ENCODE results near the gene RAG1.

Gene RAG1

DNA sequence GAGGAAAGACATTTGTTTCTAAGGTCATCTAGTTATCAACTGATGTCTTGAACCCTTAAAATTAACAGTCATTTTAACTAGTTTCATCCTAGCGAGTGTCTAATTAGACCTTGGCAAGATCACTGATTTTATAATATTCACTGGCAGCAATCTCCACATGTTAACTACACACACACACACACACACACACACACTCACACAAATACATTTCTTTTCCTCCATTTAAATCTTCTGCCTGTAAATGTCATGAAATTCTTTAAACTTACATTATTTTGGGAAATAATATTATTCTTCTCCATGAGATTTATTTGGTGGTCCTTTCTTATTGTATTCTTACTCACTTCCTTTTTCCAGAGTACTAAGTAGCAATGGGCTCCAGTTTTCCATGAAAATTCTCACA is 23.6 kb downstream of the RAG1 start:
- no peak for DNase-seq

- peak; percentile 29 for DNase-seq
Measured at GRCh38 chr11:36594316-36594989, 26.6 kb downstream of the RAG1 start, which contains the start of gene IFTAP. Gene IFTAP, plus strand, starts transcription at chr11:36594502. Its CDS starts 15,602 bp downstream, at chr11:36610104.

DNA sequence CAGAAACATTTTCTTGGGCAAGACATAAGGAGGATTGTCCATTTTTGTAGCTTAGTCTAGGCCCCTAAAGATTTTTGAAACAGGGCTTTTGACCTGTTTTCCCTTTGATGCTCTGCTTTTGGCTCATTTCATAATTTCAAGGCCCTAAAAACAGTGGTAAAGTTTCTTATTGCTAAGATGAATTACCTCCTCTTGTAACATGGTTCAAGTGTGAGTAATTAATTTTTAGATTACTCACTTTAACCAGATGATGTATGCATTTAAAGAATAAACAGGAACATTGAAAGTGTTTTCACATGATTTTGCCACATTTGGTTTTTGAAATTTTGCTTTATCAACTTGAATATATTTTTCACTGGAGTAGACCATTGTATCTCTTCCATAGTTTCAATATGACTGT is 29.1 kb downstream of the RAG1 start:
- DNase-seq, result no peak

DNA sequence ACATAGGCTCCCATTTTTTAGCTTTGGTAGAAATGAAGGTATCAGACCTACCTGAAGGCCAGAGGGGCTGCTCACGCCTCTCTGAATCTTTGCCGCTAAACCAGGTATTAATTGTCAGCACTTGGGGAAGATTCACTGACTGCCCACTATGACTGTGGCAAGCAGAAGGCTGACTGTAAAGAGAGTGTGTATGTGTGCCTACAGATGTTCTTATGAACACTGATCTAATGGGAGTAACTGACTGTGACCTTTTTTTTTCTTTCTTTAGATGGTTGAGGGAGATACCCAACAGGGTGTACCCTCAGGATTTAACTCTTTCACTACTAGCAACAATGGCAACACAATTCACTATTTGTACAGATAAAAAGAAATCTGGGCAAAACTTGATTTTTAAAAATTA is 30.2 kb downstream of the RAG1 start, which contains the start of gene RAG2:
TSS of gene RAG2 (minus strand) at position 186 of the 400 bp plus-strand sequence. CDS start 4,068 bp downstream, outside the sequence.
- no peak for DNase-seq

DNA sequence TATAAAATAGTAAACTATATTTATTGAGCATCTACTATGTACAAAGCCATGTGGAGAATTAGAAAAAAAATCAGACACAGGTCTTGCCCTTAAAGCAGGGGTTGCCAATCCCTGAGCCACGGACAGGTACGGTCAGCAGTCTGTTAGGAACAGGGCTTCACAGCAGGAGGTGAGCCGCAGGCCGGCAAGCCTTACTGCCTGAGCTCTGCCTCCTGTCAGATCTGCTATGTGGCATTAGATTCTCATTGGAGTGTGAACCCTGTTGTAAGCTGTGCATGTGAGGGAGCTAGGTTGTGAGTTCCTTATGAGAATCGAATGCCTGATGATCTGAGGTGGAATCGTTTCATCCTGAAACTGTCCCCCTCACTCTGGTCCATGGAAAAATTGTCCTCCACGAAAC is 32.4 kb downstream of the RAG1 start:
- no peak for DNase-seq

- DNase-seq, result no peak
Measured at GRCh38 chr11:36601155-36601554, 33.3 kb downstream of the RAG1 start.

GRCh38 chr11:36602135-36602534 is 34.3 kb downstream of the RAG1 start:
- DNase-seq, result no peak

DNA sequence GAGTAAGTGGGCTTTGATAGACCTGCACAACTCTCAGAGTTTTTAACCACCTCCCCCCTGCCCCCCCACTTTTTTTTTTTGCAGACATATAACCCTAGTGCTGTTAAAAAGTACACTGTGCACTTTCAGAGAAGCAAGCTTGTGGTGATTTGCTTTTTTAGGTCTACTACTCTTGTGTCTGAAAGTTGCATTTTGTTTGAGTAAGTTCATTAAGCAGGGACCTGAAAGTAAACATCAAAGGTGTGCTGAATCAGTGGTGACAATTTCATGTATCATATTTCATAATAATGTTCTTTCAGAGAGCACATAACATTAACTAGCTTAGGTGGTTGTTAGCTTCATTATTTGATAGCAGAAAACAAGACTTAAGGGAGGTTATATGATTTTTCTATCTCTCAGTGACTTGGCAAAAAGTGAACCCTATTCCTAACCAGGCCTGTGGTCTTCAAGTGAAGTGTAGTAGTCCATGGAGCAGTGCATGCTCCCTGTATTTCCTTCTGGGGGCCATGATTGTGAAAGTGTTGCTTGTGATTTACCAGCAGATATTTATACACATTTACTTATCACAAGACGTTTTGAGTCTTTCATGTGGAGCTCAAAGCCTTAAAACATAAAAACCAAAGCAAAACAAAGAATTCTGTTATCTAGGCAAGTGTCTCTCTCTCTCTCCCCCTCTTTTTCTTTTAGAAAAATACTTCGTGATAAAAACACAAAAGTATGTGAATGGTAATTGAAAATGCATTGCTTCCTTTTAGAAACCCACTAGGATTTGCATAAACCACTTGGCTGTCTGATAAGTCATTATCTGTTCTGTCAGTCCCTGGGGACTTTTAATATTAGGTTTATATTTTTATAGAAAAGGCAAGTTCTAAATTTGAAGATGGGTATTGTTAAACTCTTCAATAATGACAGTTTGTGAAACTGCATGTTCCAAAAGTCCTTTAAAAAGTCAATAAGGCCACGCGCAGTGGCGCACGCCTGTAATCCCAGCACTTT is 37.7 kb downstream of the RAG1 start:
- no peak for DNase-seq

DNA sequence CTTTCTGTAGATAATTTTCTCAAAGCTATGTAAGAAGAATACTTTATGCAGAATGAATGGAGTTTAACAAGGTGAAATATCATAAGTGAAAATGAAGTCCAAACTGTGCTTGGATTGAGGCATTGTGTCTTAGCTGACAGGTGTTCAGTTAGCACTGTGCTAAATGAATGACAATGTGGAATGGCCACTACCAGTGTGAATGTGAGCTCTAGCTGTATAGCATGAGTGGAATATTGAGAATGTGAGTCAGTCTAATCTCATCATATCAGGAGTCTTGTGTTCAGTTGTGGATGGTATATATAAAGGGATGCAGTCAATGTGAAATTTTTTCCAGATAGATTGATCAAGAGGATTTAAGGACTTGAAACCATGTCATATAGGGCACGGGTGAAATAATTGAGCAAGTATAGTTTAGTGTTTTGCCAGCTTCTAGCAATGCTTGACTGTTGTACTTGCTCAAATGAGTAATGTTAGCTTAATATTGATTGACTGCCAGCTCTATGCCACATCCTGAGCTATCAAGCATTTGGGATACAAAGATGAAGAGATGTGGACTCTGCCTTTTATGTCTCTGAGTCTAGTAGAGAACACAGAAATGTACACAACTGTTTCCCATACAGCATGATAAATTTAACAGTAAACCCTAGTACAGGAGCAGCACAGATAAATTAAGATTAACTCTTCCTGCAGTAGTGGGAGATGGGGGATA is 40.8 kb downstream of the RAG1 start:
- no peak for DNase-seq

- no peak for DNase-seq
Measured at GRCh38 chr11:36609383-36609782, 41.6 kb downstream of the RAG1 start.

- DNase-seq, result no peak
Measured at GRCh38 chr11:36615826-36616225, 48.0 kb downstream of the RAG1 start.

GRCh38 chr11:36617543-36618362 is 49.9 kb downstream of the RAG1 start:
- no peak for DNase-seq

DNA sequence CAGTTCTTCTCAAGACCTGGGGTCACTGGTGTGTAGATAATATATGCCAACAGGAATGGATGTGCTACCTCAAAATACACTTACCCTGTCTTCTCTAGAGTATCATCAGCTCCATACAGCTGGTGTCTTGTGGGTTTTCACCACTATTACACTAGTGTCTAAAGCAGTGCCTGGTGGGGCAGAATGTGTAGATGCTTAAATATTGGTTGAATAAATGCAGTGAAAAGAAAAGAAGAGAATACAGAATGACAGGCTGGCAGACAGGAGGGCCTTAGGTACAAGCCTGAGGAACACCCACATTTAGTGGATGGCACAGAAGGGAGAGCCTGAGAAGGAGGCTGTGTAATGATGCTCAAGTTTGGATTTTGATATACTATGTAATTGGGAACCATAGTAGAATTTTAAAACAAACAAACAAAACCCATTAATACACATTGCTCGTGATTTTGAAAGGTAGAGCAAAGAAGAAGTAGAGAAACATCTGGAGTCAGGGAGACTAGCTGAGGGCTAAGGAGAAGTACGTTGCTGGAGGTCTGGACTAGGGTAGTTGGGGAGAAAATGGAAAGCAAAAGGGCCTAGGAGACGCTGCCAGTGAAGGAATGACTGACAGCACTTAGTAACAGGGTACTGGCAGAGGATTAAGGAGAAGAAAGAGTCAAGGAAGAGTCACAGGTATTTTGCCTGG is 50.7 kb downstream of the RAG1 start:
- DNase-seq, result no peak

- no peak for DNase-seq
Measured at GRCh38 chr11:36619502-36619901, 51.7 kb downstream of the RAG1 start.

- DNase-seq, result no peak
Measured at GRCh38 chr11:36620246-36620645, 52.4 kb downstream of the RAG1 start.

DNA sequence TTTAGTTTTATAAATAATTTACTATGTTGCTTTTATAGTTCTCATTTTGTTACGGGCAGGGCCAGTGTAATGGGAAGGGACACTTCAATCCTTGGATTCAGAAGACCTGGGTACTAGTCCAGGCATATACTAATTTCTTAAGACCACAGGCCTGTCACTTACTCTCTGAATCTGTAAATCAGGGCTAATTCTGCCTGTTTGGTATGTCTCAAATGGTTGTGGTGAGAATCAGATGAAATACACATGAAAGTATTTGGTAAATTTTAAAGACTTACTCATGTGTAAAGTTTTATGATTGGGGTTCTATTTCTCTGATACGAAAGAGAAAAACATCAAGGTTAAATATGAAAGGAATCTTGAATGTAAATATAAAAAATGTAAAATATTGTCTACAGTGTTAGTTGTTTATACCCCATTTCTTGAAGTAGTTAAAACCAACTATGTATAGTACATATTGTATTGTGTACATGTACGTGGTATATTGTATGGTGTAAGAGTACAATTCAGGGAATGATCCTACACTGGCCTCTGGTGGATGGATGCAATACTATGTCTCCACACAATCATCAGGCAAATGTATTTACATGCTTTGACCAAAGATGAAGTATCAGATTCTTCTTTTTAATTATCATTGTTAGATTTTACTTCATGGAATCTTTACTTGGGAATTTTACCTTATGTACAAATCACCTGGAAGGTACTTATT is 54.8 kb downstream of the RAG1 start:
- peak; percentile 1 for DNase-seq

GRCh38 chr11:36623494-36623893 is 55.7 kb downstream of the RAG1 start:
- DNase-seq, result no peak

GRCh38 chr11:36627006-36627405 is 59.2 kb downstream of the RAG1 start:
- no peak for DNase-seq

DNA sequence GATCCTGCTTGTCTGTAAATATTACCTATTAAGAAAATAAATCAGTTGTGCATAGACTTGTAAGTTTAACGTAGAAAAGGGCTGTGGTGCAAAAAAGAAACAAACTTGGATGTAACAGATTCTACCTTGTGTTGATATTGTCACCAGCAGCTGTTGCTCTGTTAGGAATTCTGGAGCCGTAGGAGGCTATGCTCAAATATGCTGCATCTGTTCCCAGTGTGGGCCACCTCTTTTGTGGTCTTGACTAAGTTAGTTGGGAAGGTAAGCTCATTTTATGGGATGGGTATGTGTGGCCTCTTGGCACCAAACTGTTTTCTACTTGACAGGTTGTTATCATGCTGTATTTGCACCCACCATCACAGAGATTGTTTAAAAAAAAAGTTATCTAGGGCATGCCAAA is 59.7 kb downstream of the RAG1 start:
- DNase-seq, result no peak

DNA sequence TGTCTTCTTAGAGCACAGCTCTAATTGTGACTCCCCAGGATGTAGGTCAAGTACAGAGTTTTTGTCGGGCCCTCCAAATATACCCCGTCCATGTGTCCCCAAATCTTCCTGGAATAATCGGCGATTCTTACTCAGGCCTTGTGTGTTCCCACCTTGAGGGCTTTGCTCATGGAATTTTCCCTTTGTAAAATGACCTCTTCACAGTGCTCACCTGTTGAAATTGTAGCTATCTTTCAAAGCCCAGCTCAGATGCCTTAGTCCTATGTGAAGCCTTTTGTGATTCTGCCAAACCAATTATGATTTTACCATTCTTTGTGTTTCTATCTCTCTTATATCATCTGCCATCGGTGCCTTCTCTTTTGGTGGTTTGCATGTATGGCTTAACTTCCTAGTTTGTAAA is 60.3 kb downstream of the RAG1 start:
- no peak for DNase-seq

DNA sequence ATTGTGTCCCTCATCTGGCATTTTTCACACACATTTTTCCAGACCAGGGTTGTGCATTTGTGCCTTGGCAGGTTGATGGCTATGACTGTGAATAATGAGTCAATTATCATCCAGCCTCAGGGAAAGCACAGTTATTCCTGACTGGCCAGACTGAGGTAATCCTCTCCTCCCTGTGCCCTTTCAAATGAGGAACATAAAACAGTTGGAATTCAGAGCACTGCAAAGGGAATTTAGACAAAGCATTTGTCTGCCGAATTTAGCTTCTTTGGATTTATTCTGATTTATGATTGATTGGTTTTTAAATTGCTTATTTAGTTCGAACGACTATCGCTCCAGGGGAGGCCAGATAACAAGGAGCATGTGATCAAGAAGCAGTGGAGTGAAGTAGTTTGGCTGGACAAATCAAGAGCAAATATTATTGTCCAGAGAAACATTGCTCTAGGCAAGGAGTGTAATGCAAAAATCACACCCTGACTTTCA is 61.0 kb downstream of the RAG1 start:
- DNase-seq, result no peak
